Measurements from ENCODE around the gene CLASP1.

DNA sequence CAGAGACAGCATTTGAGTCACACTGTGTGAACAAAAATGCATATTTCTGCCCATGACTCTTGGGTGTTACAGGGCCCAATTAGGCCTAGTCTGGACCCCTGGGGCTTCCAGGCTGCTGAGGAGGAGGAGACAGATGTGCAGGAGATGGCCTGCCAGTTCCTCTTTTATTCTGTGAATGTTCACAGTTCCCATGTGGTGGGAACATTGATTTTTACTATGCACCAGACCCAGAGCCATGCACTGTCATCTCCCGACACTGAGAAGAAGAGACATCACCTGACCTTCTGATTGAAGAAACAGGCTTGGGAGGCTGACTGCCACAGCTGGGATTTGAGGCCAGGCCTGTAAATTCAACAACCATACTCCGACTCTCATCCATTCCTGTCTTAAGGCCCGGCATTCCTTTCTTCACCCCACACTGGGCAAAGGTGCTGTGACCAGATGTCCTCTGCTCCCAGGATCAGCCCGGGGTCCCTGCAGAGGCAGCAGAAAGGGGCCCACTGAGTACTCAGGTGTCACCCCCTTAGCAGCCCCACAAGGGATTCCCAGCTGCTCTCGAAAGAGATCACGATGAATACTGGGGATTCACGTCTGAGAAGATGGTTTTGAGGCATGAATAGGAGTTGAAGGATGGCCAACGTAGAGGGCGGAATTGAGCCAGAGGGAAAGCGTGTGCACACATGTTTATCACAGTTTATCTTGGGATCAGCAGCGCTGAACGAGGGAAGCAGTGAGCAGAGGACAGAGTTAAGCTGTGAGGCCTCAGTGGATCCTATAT lies 360.6 kb downstream of the CLASP1 start:
- TF ChIP-seq, protein P1, sequence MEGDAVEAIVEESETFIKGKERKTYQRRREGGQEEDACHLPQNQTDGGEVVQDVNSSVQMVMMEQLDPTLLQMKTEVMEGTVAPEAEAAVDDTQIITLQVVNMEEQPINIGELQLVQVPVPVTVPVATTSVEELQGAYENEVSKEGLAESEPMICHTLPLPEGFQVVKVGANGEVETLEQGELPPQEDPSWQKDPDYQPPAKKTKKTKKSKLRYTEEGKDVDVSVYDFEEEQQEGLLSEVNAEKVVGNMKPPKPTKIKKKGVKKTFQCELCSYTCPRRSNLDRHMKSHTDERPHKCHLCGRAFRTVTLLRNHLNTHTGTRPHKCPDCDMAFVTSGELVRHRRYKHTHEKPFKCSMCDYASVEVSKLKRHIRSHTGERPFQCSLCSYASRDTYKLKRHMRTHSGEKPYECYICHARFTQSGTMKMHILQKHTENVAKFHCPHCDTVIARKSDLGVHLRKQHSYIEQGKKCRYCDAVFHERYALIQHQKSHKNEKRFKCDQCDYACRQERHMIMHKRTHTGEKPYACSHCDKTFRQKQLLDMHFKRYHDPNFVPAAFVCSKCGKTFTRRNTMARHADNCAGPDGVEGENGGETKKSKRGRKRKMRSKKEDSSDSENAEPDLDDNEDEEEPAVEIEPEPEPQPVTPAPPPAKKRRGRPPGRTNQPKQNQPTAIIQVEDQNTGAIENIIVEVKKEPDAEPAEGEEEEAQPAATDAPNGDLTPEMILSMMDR (IDR thresholded peaks at IDR 0.05; ENCODE audit: poor library complexity), result no peak
- TF ChIP-seq EZH2 (IDR thresholded peaks at IDR 0.05; ENCODE audit: borderline replicate concordance), result no peak

Data from hepatocyte (in vitro differentiated cells).